ENCODE data around the gene MTUS2.

The MTUS2 gene

GRCh38 chr13:29522044-29522685 lies 702.0 kb downstream of the MTUS2 start:
- Histone ChIP-seq H3K4me1 (ENCODE audit: insufficient read depth, insufficient read length) (no peaks in the 10 kb centered on the region), H3K9ac (ENCODE audit: insufficient read length, low read depth) (no peak overlapping the region), H3K27me3 (ENCODE audit: insufficient read depth, insufficient read length) (no peaks in the 10 kb centered on the region), H3K36me3 (ENCODE audit: insufficient read depth, insufficient read length, low read length) (peaks cover 77% of the 10 kb centered on the region), H3K4me3 (ENCODE audit: insufficient read length, low read depth) (no peak overlapping the region), H3K9me3 (ENCODE audit: insufficient read depth, low read length) (no peaks in the 10 kb centered on the region)
- no peak for TF ChIP-seq YY1 (IDR thresholded peaks at IDR 0.05; ENCODE audit: insufficient read depth, insufficient read length)
- TF ChIP-seq SUZ12 (IDR thresholded peaks at IDR 0.05; ENCODE audit: extremely low read depth, insufficient read depth, insufficient read length) = no peak
- TF ChIP-seq ZNF274 (IDR thresholded peaks at IDR 0.05; ENCODE audit: low read depth, low read length) = no peak
- no peak for DNase-seq (ENCODE audit: low read depth, low spot score)

- H3K36me3 ChIP-seq (ENCODE audit: insufficient read depth, insufficient read length, low read length) = peaks cover 77% of the 10 kb centered on the region
- DNase-seq (ENCODE audit: low read depth, low spot score) = no peak
Observed at GRCh38 chr13:29523199-29523961, 703.2 kb downstream of the MTUS2 start.

DNA sequence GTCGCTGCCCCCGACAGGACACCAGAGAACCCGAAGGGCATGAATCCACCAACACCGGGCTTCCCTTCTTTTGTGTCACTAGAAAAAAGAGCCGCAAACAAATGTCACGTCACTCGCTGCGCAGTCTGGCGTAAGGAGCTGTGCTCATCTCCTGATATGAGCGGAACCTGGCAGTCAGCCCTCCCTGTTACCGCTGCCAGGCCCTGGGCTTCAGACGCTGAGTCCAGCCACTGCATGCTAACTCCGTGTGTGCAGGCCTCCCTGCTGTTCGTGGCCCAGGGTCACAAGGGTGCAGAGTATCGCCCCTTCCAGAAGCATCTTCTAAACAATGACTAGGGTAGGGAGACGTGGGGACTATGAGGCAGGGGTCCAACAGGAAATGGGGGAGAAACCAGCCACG lies 704.0 kb downstream of the MTUS2 start:
- peaks cover 77% of the 10 kb centered on the region for H3K36me3 ChIP-seq (ENCODE audit: insufficient read depth, insufficient read length, low read length)
- H3K4me1 ChIP-seq (ENCODE audit: insufficient read depth, insufficient read length) = no peaks in the 10 kb centered on the region
- H3K4me3 ChIP-seq (ENCODE audit: insufficient read length, low read depth) = no peak overlapping the region
- DNase-seq (ENCODE audit: low read depth, low spot score) = no peak
- TF ChIP-seq SUZ12 (IDR thresholded peaks at IDR 0.05; ENCODE audit: extremely low read depth, insufficient read depth, insufficient read length) = no peak
- no peak for TF ChIP-seq YY1 (IDR thresholded peaks at IDR 0.05; ENCODE audit: insufficient read depth, insufficient read length)
- no peak for TF ChIP-seq ZNF274 (IDR thresholded peaks at IDR 0.05; ENCODE audit: low read depth, low read length)
- no peaks in the 10 kb centered on the region for H3K9me3 ChIP-seq (ENCODE audit: insufficient read depth, low read length)
- H3K27me3 ChIP-seq (ENCODE audit: insufficient read depth, insufficient read length) = no peaks in the 10 kb centered on the region
- no peak overlapping the region for H3K9ac ChIP-seq (ENCODE audit: insufficient read length, low read depth)

More at GRCh38 chr13:29523199-29523961, 703.2 kb downstream of the MTUS2 start:
- Histone ChIP-seq H3K9ac (ENCODE audit: insufficient read length, low read depth) (no peak overlapping the region), H3K4me1 (ENCODE audit: insufficient read depth, insufficient read length) (no peaks in the 10 kb centered on the region), H3K9me3 (ENCODE audit: insufficient read depth, low read length) (no peaks in the 10 kb centered on the region), H3K4me3 (ENCODE audit: insufficient read length, low read depth) (no peak overlapping the region), H3K27me3 (ENCODE audit: insufficient read depth, insufficient read length) (no peaks in the 10 kb centered on the region)
- TF ChIP-seq ZNF274 (IDR thresholded peaks at IDR 0.05; ENCODE audit: low read depth, low read length) (no peak), YY1 (IDR thresholded peaks at IDR 0.05; ENCODE audit: insufficient read depth, insufficient read length) (no peak), SUZ12 (IDR thresholded peaks at IDR 0.05; ENCODE audit: extremely low read depth, insufficient read depth, insufficient read length) (no peak)

DNA sequence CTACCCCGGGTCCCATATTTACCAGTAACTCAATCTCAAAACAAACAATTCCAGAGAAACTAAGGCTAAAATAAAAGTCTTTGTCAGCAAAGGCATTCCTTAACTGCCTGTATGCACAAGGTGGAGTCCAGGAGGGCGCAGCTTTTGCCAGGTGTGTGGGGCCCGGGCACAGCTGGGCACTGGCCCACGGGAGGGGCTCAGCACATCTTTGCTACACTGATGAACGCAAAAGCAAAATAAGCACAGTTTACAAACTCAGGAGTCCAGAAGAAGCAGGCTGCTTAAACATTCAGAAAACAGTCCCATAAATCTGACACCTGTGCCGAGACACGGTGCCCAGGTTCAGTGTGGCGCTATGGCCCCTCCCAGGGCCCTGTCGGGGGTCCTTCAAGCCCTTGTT lies 704.5 kb downstream of the MTUS2 start:
- DNase-seq (ENCODE audit: low read depth, low spot score) = no peak
- peaks cover 77% of the 10 kb centered on the region for H3K36me3 ChIP-seq (ENCODE audit: insufficient read depth, insufficient read length, low read length)
- H3K27me3 ChIP-seq (ENCODE audit: insufficient read depth, insufficient read length) = no peaks in the 10 kb centered on the region
- no peak overlapping the region for H3K4me3 ChIP-seq (ENCODE audit: insufficient read length, low read depth)
- no peaks in the 10 kb centered on the region for H3K4me1 ChIP-seq (ENCODE audit: insufficient read depth, insufficient read length)
- H3K9ac ChIP-seq (ENCODE audit: insufficient read length, low read depth) = no peak overlapping the region
- H3K9me3 ChIP-seq (ENCODE audit: insufficient read depth, low read length) = no peaks in the 10 kb centered on the region
- TF ChIP-seq ZNF274 (IDR thresholded peaks at IDR 0.05; ENCODE audit: low read depth, low read length) = no peak
- TF ChIP-seq YY1 (IDR thresholded peaks at IDR 0.05; ENCODE audit: insufficient read depth, insufficient read length) = no peak
- no peak for TF ChIP-seq SUZ12 (IDR thresholded peaks at IDR 0.05; ENCODE audit: extremely low read depth, insufficient read depth, insufficient read length)

DNA sequence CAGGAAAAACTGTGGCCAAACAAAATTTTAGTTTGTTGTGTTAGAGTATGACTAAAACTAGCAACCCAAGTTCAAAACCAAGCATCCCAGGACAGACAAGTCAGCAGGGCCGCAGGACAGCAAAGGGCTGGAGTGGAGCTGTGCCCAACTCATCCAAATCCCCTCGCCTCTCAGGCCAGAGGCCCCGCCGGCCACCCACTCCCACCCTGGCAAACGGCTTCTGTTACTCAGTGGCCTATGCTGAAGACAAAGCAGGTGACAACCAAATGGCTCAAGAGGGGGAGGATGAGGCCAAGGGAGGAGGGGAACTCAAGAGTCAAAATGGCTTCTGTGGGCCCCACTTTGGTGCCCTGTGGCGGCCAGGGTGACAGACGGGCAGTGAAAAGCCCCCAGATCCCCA lies 705.6 kb downstream of the MTUS2 start:
- no peak for TF ChIP-seq SUZ12 (IDR thresholded peaks at IDR 0.05; ENCODE audit: extremely low read depth, insufficient read depth, insufficient read length)
- TF ChIP-seq YY1 (IDR thresholded peaks at IDR 0.05; ENCODE audit: insufficient read depth, insufficient read length) = no peak
- TF ChIP-seq ZNF274 (IDR thresholded peaks at IDR 0.05; ENCODE audit: low read depth, low read length) = no peak
- no peaks in the 10 kb centered on the region for H3K4me1 ChIP-seq (ENCODE audit: insufficient read depth, insufficient read length)
- no peak for DNase-seq (ENCODE audit: low read depth, low spot score)
- H3K36me3 ChIP-seq (ENCODE audit: insufficient read depth, insufficient read length, low read length) = peaks cover 79% of the 10 kb centered on the region
- H3K9me3 ChIP-seq (ENCODE audit: insufficient read depth, low read length) = no peaks in the 10 kb centered on the region
- no peaks in the 10 kb centered on the region for H3K27me3 ChIP-seq (ENCODE audit: insufficient read depth, insufficient read length)
- no peak overlapping the region for H3K4me3 ChIP-seq (ENCODE audit: insufficient read length, low read depth)
- no peak overlapping the region for H3K9ac ChIP-seq (ENCODE audit: insufficient read length, low read depth)

DNA sequence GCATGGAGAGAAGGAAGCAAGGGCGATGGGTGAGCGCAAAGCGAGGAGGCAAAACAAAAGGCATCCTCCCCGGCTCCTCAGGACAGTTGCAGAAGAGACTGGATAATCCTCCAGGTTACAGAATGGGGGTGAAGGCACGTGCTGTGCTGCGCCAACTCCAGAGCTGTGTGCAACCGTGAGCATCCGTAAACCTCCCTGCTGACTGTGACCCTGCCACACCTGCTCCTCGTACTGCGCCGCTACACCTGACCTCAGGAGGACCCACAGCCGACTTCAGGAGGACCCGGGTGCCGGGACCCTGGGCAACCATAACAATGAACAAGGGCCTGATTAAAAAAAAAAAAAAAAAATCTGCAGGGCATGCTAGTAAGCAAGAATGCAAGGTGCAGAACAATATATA lies 706.6 kb downstream of the MTUS2 start:
- H3K9me3 ChIP-seq (ENCODE audit: insufficient read depth, low read length) = no peaks in the 10 kb centered on the region
- peaks cover 80% of the 10 kb centered on the region for H3K36me3 ChIP-seq (ENCODE audit: insufficient read depth, insufficient read length, low read length)
- H3K9ac ChIP-seq (ENCODE audit: insufficient read length, low read depth) = no peak overlapping the region
- no peak overlapping the region for H3K4me3 ChIP-seq (ENCODE audit: insufficient read length, low read depth)
- no peaks in the 10 kb centered on the region for H3K27me3 ChIP-seq (ENCODE audit: insufficient read depth, insufficient read length)
- DNase-seq (ENCODE audit: low read depth, low spot score) = no peak
- no peaks in the 10 kb centered on the region for H3K4me1 ChIP-seq (ENCODE audit: insufficient read depth, insufficient read length)
- TF ChIP-seq SUZ12 (IDR thresholded peaks at IDR 0.05; ENCODE audit: extremely low read depth, insufficient read depth, insufficient read length) (no peak), YY1 (IDR thresholded peaks at IDR 0.05; ENCODE audit: insufficient read depth, insufficient read length) (no peak), ZNF274 (IDR thresholded peaks at IDR 0.05; ENCODE audit: low read depth, low read length) (no peak)

GRCh38 chr13:29527511-29527910 lies 707.4 kb downstream of the MTUS2 start:
- Histone ChIP-seq H3K27me3 (ENCODE audit: insufficient read depth, insufficient read length) (no peaks in the 10 kb centered on the region), H3K9ac (ENCODE audit: insufficient read length, low read depth) (no peak overlapping the region), H3K4me1 (ENCODE audit: insufficient read depth, insufficient read length) (no peaks in the 10 kb centered on the region), H3K9me3 (ENCODE audit: insufficient read depth, low read length) (no peaks in the 10 kb centered on the region), H3K4me3 (ENCODE audit: insufficient read length, low read depth) (no peak overlapping the region), H3K36me3 (ENCODE audit: insufficient read depth, insufficient read length, low read length) (peaks cover 80% of the 10 kb centered on the region)
- TF ChIP-seq YY1 (IDR thresholded peaks at IDR 0.05; ENCODE audit: insufficient read depth, insufficient read length) (no peak), ZNF274 (IDR thresholded peaks at IDR 0.05; ENCODE audit: low read depth, low read length) (no peak), SUZ12 (IDR thresholded peaks at IDR 0.05; ENCODE audit: extremely low read depth, insufficient read depth, insufficient read length) (no peak)
- DNase-seq (ENCODE audit: low read depth, low spot score) = no peak
